A673 (cell line): ENCODE measurements around the gene FAM9C. TPM values are rescaled to one million over a fixed set of nuclear protein-coding genes. Genes with fewer than 3 reads are reported as not detected.
"Not testable (repeated sequence)": the region's sequence is repeated elsewhere in the genome, so short reads cannot be mapped to it uniquely, and the experiment has no call there.

Experiments
- BruUV-seq: library from RNA; stranded (reverse); fragments of 400-500 nt; replicated peaks from 2 replicates; lab custom pipeline; 2021; lab: Mats Ljungman, UMichigan
- CTCF ChIA-PET: fragments of 300-600 bp; sonication (Branson Sonifier 250); formaldehyde crosslinking; loops from one replicate; lab custom pipeline; 2022; ENCODE audit warnings: antibody characterized with exemption; lab: Charles Lee
- POLR2A ChIA-PET: fragments of 300-600 bp; sonication (Branson Sonifier 250); formaldehyde crosslinking; loops from one replicate; lab custom pipeline; 2022; ENCODE audit warnings: antibody characterized with exemption; ENCODE audit not compliant: low non-redundant PET; lab: Charles Lee
- DNase-seq: peaks from one replicate; pipeline ENCODE4 v3.0.0-alpha.2; 2015; ENCODE audit warnings: low spot score
- H3K27ac ChIP-seq: fragments of 200-600 bp; sonication (generic); 2 replicates; pipeline ENCODE4 v1.5.1; 2016; ENCODE audit warnings: mixed run types, low read depth, mild to moderate bottlenecking, mixed read lengths, antibody characterized with exemption, low read length; ENCODE audit not compliant: poor library complexity, severe bottlenecking
- H3K27me3 ChIP-seq: fragments of 200-600 bp; sonication (generic); replicated peaks from 2 replicates; pipeline ENCODE4 v1.6.1; 2017; ENCODE audit warnings: mixed run types, low read depth, mild to moderate bottlenecking, mixed read lengths, antibody characterized with exemption, low read length; ENCODE audit not compliant: insufficient read depth, poor library complexity
- H3K36me3 ChIP-seq: fragments of 200-600 bp; sonication (generic); 2 replicates; pipeline ENCODE4 v1.6.1; 2016; ENCODE audit warnings: mixed run types, mild to moderate bottlenecking, mixed read lengths, antibody characterized with exemption, low read length; ENCODE audit not compliant: insufficient read depth, poor library complexity, severe bottlenecking
- H3K4me1 ChIP-seq: fragments of 200-600 bp; sonication (generic); 2 replicates; pipeline ENCODE4 v1.6.1; 2017; ENCODE audit warnings: mixed run types, mild to moderate bottlenecking, mixed read lengths, antibody characterized with exemption, low read length; ENCODE audit not compliant: insufficient read depth, poor library complexity, severe bottlenecking
- H3K4me3 ChIP-seq: fragments of 200-600 bp; sonication (generic); 2 replicates; pipeline ENCODE4 v1.5.1; 2016; ENCODE audit warnings: low read depth, mixed run types, mild to moderate bottlenecking, mixed read lengths, low read length; ENCODE audit not compliant: poor library complexity, severe bottlenecking
- H3K9me3 ChIP-seq: fragments of 200-600 bp; sonication (generic); 2 replicates; pipeline ENCODE4 v1.6.1; 2016; ENCODE audit warnings: mixed run types, low read depth, mild to moderate bottlenecking, mixed read lengths, antibody characterized with exemption, low read length; ENCODE audit not compliant: poor library complexity, severe bottlenecking
- CTCF ChIP-seq: fragments of 300-800, 200-600 bp; sonication (generic); conservative IDR thresholded peaks from 2 replicates; pipeline ENCODE4 v1.5.1; 2017; ENCODE audit warnings: low read depth, mild to moderate bottlenecking, antibody characterized with exemption, low read length, moderate library complexity, mixed read lengths
- EZH2 ChIP-seq: fragments of 200-600 bp; sonication (generic); IDR thresholded peaks from 2 replicates; pipeline ENCODE4 v1.6.1; 2017; ENCODE audit warnings: borderline replicate concordance, low read depth, mild to moderate bottlenecking, mixed read lengths, antibody characterized with exemption, low read length; ENCODE audit not compliant: poor library complexity, severe bottlenecking
- intact Hi-C: fragments of 100-400 bp; cut with micrococcal nuclease; formaldehyde crosslinking; loops from one replicate; pipeline ENCODE4 v1.10.0; 2022; ENCODE audit not compliant: unreplicated experiment
- total RNA-seq: library from RNA; stranded (reverse); gene quantifications from 2 replicates; pipeline ENCODE4 v1.2.3, GENCODE V29; 2021

Gene FAM9C
- total RNA-seq, 1 experiment from 2014 or later: not detected

- intact Hi-C loops: no loop called here
- Histone ChIP-seq H3K4me3 (no peak overlapping the region), H3K27me3 (no peaks in the 10 kb centered on the region), H3K27ac (no peak overlapping the region), H3K9me3 (no peaks in the 10 kb centered on the region), H3K4me1 (no peaks in the 10 kb centered on the region), H3K36me3 (no peaks in the 10 kb centered on the region)
- no peak for DNase-seq
- CTCF ChIA-PET: no interaction called here
- TF ChIP-seq EZH2 (no peak), CTCF (no peak)
- BruUV-seq: no TSS peak
- POLR2A ChIA-PET: no interaction called here
Observed at GRCh38 chrX:13088156-13088487, 43.7 kb upstream of the FAM9C start.

GRCh38 chrX:13087322-13088155, 43.1 kb upstream of the FAM9C start:
- POLR2A ChIA-PET: no interaction called here
- no TSS peak for BruUV-seq
- DNase-seq: peak; percentile 34

GRCh38 chrX:13086793-13087321, 42.4 kb upstream of the FAM9C start:
- BruUV-seq, CTCF ChIA-PET: not testable (repeated sequence)

More at GRCh38 chrX:13087322-13088155, 43.1 kb upstream of the FAM9C start:
- CTCF ChIA-PET: no interaction called here
- Histone ChIP-seq H3K4me1 (no peaks in the 10 kb centered on the region), H3K36me3 (no peaks in the 10 kb centered on the region), H3K27me3 (no peaks in the 10 kb centered on the region), H3K9me3 (no peaks in the 10 kb centered on the region), H3K27ac (no peak overlapping the region), H3K4me3 (no peak overlapping the region)
- no peak for TF ChIP-seq EZH2
- TF ChIP-seq CTCF: no peak
- intact Hi-C loops: no loop called here

More at GRCh38 chrX:13086793-13087321, 42.4 kb upstream of the FAM9C start:
- POLR2A ChIA-PET, intact Hi-C loops, H3K9me3 ChIP-seq, H3K27ac ChIP-seq, DNase-seq, H3K27me3 ChIP-seq, H3K4me3 ChIP-seq, H3K4me1 ChIP-seq, H3K36me3 ChIP-seq: not testable (repeated sequence)
